Measurements from ENCODE around the gene CACNA1D. TPM values are rescaled to one million over a fixed set of nuclear protein-coding genes. Genes with fewer than 3 reads are reported as not detected.

The CACNA1D gene
- total and polyA plus RNA-seq, 2 experiments from 2014 or later = 41.0 to 159 TPM

GRCh38 chr3:53544357-53544756 is 49.9 kb downstream of the CACNA1D start:
- Histone ChIP-seq H3K4me1 (ENCODE audit: low read depth) (peaks cover 17% of the 10 kb centered on the region), H3K9me3 (ENCODE audit: low read depth) (no peaks in the 10 kb centered on the region)
- no peak for DNase-seq (ENCODE audit: low read depth in 1 of 2, low spot score in 1 of 2)

GRCh38 chr3:53545310-53545995 is 51.0 kb downstream of the CACNA1D start:
- H3K4me1 ChIP-seq (ENCODE audit: low read depth) = peaks cover 27% of the 10 kb centered on the region
- no peak for DNase-seq (ENCODE audit: low read depth in 1 of 2, low spot score in 1 of 2)
- no peak for TF ChIP-seq CTCF (IDR thresholded peaks at IDR 0.05; ENCODE audit: low read depth, low read length)
- H3K36me3 ChIP-seq = no peaks in the 10 kb centered on the region
- H3K27me3 ChIP-seq = no peaks in the 10 kb centered on the region
- H3K9me3 ChIP-seq (ENCODE audit: low read depth) = no peaks in the 10 kb centered on the region
- H3K27ac ChIP-seq = peak overlapping the region; percentile 43
- H3K4me3 ChIP-seq = no peak overlapping the region

More at GRCh38 chr3:53544357-53544756, 49.9 kb downstream of the CACNA1D start:
- H3K27ac ChIP-seq = no peak overlapping the region
- no peaks in the 10 kb centered on the region for H3K36me3 ChIP-seq
- H3K27me3 ChIP-seq = no peaks in the 10 kb centered on the region
- no peak for TF ChIP-seq CTCF (IDR thresholded peaks at IDR 0.05; ENCODE audit: low read depth, low read length)
- no peak overlapping the region for H3K4me3 ChIP-seq

- peak overlapping the region; percentile 43 for H3K27ac ChIP-seq
- H3K9me3 ChIP-seq (ENCODE audit: low read depth) = no peaks in the 10 kb centered on the region
- no peak for TF ChIP-seq CTCF (IDR thresholded peaks at IDR 0.05; ENCODE audit: low read depth, low read length)
- H3K36me3 ChIP-seq = no peaks in the 10 kb centered on the region
- no peak for DNase-seq (ENCODE audit: low read depth in 1 of 2, low spot score in 1 of 2)
- H3K4me3 ChIP-seq = no peak overlapping the region
- no peaks in the 10 kb centered on the region for H3K27me3 ChIP-seq
- peaks cover 28% of the 10 kb centered on the region for H3K4me1 ChIP-seq (ENCODE audit: low read depth)
Observed at GRCh38 chr3:53545996-53546359, 51.6 kb downstream of the CACNA1D start.

- H3K27ac ChIP-seq = no peak overlapping the region
- peaks cover 28% of the 10 kb centered on the region for H3K4me1 ChIP-seq (ENCODE audit: low read depth)
Observed at GRCh38 chr3:53547327-53547726, 52.9 kb downstream of the CACNA1D start.

GRCh38 chr3:53550005-53550620 is 55.7 kb downstream of the CACNA1D start:
- DNase-seq (ENCODE audit: low read depth in 1 of 2, low spot score in 1 of 2) = peak in 1 of 2 donors; percentile 31
- no peaks in the 10 kb centered on the region for H3K9me3 ChIP-seq (ENCODE audit: low read depth)
- no peak overlapping the region for H3K27ac ChIP-seq
- no peaks in the 10 kb centered on the region for H3K36me3 ChIP-seq
- H3K4me1 ChIP-seq (ENCODE audit: low read depth) = peaks cover 41% of the 10 kb centered on the region
- no peak overlapping the region for H3K4me3 ChIP-seq
- H3K27me3 ChIP-seq = no peaks in the 10 kb centered on the region
- no peak for TF ChIP-seq CTCF (IDR thresholded peaks at IDR 0.05; ENCODE audit: low read depth, low read length)

More at GRCh38 chr3:53547327-53547726, 52.9 kb downstream of the CACNA1D start:
- Histone ChIP-seq H3K4me3 (no peak overlapping the region), H3K9me3 (ENCODE audit: low read depth) (no peaks in the 10 kb centered on the region), H3K36me3 (no peaks in the 10 kb centered on the region), H3K27me3 (no peaks in the 10 kb centered on the region)
- TF ChIP-seq CTCF (IDR thresholded peaks at IDR 0.05; ENCODE audit: low read depth, low read length) = no peak
- no peak for DNase-seq (ENCODE audit: low read depth in 1 of 2, low spot score in 1 of 2)
